ENCODE data around the gene PCDHGA1. TPM values are rescaled to one million over a fixed set of nuclear protein-coding genes. Genes with fewer than 3 reads are reported as not detected.
"Not testable (repeated sequence)": the region's sequence is repeated elsewhere in the genome, so short reads cannot be mapped to it uniquely, and the experiment has no call there.

Gene PCDHGA1
- total RNA-seq, 1 donor from 2014 or later: 0.47 TPM

- DNase-seq (ENCODE audit: low spot score in 2 of 2, unreplicated experiment in 2 of 2): no peak
- Mint-ChIP-seq H3K9me3 (peaks cover 48% of the 10 kb centered on the region), H3K4me1 (no peaks in the 10 kb centered on the region), H3K27me3 (ENCODE audit: low read depth) (no peaks in the 10 kb centered on the region), H3K4me3 (no peak within 1 kb of the TSS), H3K36me3 (peaks cover 50% of the 10 kb centered on the region), H3K27ac (no peak within 1 kb of the TSS)
- TF ChIP-seq CTCF (IDR thresholded peaks at IDR 0.05; ENCODE audit: unreplicated experiment): no peak
These were observed 72.4 kb downstream of the PCDHGA1 start, which contains the start of gene PCDHGA9 for GRCh38 chr5:141402553-141403243. PCDHGA9 (plus strand) TSS chr5:141402778; CDS start chr5:141402953, 175 bp downstream.

DNA sequence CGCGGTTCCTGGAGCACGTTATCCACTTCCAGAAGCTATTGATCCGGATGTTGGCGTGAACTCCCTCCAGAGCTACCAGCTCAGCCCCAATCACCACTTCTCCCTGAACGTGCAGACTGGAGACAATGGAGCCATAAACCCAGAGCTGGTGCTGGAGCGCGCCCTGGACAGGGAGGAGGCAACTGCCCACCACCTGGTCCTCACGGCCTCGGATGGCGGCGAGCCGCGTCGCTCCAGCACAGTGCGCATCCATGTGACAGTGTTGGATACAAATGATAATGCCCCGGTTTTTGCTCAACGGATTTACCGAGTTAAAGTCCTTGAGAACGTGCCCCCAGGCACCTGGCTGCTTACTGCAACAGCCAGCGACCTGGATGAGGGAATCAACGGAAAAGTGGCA lies 73.1 kb downstream of the PCDHGA1 start:
- TF ChIP-seq CTCF (IDR thresholded peaks at IDR 0.05; ENCODE audit: unreplicated experiment): no peak
- DNase-seq (ENCODE audit: low spot score in 2 of 2, unreplicated experiment in 2 of 2): no peak
- Mint-ChIP-seq H3K36me3 (peaks cover 56% of the 10 kb centered on the region), H3K27ac (no peak overlapping the region), H3K27me3 (ENCODE audit: low read depth) (no peaks in the 10 kb centered on the region), H3K4me3 (no peak overlapping the region), H3K9me3 (peaks cover 52% of the 10 kb centered on the region), H3K4me1 (peaks cover 2% of the 10 kb centered on the region)

- not testable (repeated sequence) for H3K27me3 Mint-ChIP-seq (ENCODE audit: low read depth)
- Mint-ChIP-seq H3K9me3 (peaks cover 44% of the 10 kb centered on the region), H3K4me3 (peak within 1 kb of the TSS; percentile 91), H3K27ac (peak within 1 kb of the TSS; percentile 98), H3K36me3 (peaks cover 59% of the 10 kb centered on the region), H3K4me1 (peaks cover 12% of the 10 kb centered on the region)
- TF ChIP-seq CTCF (IDR thresholded peaks at IDR 0.05; ENCODE audit: unreplicated experiment): peak; percentile 87
- peak; percentile 62 to 85 for DNase-seq (ENCODE audit: low spot score in 2 of 2, unreplicated experiment in 2 of 2)
These were observed 77.6 kb downstream of the PCDHGA1 start, which contains the start of gene PCDHGB6 for GRCh38 chr5:141407790-141408505. PCDHGB6 (plus strand) TSS chr5:141408021; CDS start chr5:141408203, 182 bp downstream.

GRCh38 chr5:141409598-141410306 lies 79.4 kb downstream of the PCDHGA1 start:
- TF ChIP-seq CTCF (IDR thresholded peaks at IDR 0.05; ENCODE audit: unreplicated experiment): no peak
- no peak overlapping the region for H3K4me3 Mint-ChIP-seq
- DNase-seq (ENCODE audit: low spot score in 2 of 2, unreplicated experiment in 2 of 2): no peak
- no peak overlapping the region for H3K27ac Mint-ChIP-seq
- H3K9me3 Mint-ChIP-seq: peaks cover 46% of the 10 kb centered on the region
- no peaks in the 10 kb centered on the region for H3K27me3 Mint-ChIP-seq (ENCODE audit: low read depth)
- peaks cover 19% of the 10 kb centered on the region for H3K4me1 Mint-ChIP-seq
- H3K36me3 Mint-ChIP-seq: peaks cover 66% of the 10 kb centered on the region

DNA sequence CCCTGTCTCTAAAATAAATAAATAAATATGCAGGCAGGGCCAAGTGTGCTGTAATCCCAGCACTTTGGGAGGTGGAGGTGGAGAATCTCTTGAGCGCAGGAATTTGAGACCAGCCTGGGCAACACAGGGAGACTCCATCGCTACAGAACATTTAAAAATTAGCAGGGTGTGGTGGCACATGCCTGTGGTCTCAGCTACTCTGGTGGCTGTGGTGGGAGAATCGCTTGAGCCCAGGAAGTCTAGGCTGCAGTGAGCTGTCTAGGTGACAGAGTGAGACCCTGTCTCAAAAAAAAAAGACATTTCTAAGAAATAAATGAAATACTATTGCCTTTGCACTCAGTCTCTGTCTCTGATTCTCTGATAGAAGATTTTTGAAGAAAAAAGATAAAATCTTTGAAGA lies 81.3 kb downstream of the PCDHGA1 start:
- H3K27me3 Mint-ChIP-seq (ENCODE audit: low read depth): no peaks in the 10 kb centered on the region
- no peak for DNase-seq (ENCODE audit: low spot score in 2 of 2, unreplicated experiment in 2 of 2)
- H3K4me1 Mint-ChIP-seq: peaks cover 19% of the 10 kb centered on the region
- no peak for TF ChIP-seq CTCF (IDR thresholded peaks at IDR 0.05; ENCODE audit: unreplicated experiment)
- H3K9me3 Mint-ChIP-seq: peaks cover 47% of the 10 kb centered on the region
- peak overlapping the region; percentile 30 for H3K4me3 Mint-ChIP-seq
- H3K36me3 Mint-ChIP-seq: peaks cover 69% of the 10 kb centered on the region
- H3K27ac Mint-ChIP-seq: no peak overlapping the region

Data from mesothelial cell of epicardium (in vitro differentiated cells).